GM18909 (cell line): Measurements from ENCODE around the gene HERC5.
"Not testable (repeated sequence)": the region's sequence is repeated elsewhere in the genome, so short reads cannot be mapped to it uniquely, and the experiment has no call there.

Experiments
- ATAC-seq: cut with Tn5 transposase; IDR thresholded peaks from one replicate; pipeline ENCODE4 v1.9.1; 2021; ENCODE audit warnings: mild to moderate bottlenecking; ENCODE audit not compliant: unreplicated experiment, poor library complexity

The HERC5 gene

GRCh38 chr4:88517825-88518224, 60.9 kb downstream of the HERC5 start:
- ATAC-seq = no peak

- ATAC-seq = no peak
Observed at GRCh38 chr4:88518911-88519310, 62.0 kb downstream of the HERC5 start.

- ATAC-seq = peak; percentile 25
Observed at GRCh38 chr4:88522702-88523324, 65.9 kb downstream of the HERC5 start.

DNA sequence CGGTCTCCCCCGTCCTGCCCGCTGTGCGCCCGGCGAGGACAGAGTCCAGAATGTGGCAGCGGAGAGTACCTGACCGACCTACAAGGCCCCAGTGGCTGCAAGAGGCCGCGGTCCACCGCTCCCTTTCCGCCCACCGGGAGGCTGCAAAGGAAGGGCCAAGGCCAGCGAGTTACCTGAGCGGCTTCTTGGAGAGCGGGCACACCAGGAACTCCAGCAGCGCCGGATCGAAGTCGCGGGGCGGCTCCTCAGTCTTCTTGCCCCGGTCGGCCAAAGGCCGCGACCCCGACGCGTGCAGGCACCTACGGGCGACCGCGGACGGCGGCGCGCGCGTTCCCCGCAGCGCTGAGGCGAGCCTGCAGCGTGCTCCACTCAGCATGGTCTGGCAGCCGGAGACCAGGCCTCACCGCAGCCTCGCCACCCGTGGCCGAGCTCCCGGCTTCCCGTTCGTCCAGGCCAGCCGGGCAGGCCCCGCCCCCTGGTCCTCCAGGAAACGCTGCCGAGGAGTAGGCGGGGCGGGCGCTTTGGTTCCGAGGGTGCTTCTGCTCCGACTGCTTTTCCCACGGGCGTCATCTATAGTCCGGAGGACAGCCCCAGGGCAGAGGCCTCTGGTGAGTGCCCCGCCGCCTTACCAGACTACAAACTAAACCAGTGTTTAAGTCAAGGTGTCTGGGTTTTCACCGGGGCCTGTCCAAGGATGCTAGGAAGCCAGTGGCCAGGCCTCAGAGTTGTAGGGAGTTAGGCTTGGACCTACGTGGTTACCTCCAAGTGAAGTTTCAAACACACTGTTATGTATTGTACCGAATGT, 66.6 kb downstream of the HERC5 start, which contains the start of gene PYURF:
Gene PYURF, minus strand, starts transcription at position 452 of the 805 bp plus-strand sequence. Its CDS starts 76 bp downstream, at position 376.
- ATAC-seq = peak; percentile 84

GRCh38 chr4:88524171-88524570, 67.3 kb downstream of the HERC5 start:
- ATAC-seq = no peak

GRCh38 chr4:88526221-88526815, 69.4 kb downstream of the HERC5 start:
- ATAC-seq = no peak

GRCh38 chr4:88527787-88528186, 70.9 kb downstream of the HERC5 start:
- ATAC-seq = peak; percentile 44

DNA sequence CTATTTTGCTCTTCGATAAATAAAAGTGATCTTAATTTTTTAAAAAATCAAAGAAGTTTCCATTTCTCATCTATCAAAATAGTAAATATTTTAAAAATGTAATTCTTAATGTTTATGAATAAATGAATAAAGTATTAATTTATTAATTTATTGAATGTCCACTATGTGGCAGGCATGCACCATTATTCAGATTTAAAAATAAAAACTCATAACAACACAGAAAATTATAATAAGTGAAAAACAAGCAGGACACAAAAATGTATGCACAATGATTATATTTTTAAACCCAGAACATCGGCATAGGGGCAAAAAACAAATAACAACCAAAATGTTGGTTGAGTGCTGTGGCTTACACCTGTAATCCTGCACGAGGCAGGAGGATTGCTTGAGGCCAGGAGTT, 71.9 kb downstream of the HERC5 start:
- ATAC-seq = no peak

GRCh38 chr4:88531549-88531948, 74.6 kb downstream of the HERC5 start:
- no peak for ATAC-seq

GRCh38 chr4:88533088-88533790, 76.3 kb downstream of the HERC5 start:
- ATAC-seq = no peak

DNA sequence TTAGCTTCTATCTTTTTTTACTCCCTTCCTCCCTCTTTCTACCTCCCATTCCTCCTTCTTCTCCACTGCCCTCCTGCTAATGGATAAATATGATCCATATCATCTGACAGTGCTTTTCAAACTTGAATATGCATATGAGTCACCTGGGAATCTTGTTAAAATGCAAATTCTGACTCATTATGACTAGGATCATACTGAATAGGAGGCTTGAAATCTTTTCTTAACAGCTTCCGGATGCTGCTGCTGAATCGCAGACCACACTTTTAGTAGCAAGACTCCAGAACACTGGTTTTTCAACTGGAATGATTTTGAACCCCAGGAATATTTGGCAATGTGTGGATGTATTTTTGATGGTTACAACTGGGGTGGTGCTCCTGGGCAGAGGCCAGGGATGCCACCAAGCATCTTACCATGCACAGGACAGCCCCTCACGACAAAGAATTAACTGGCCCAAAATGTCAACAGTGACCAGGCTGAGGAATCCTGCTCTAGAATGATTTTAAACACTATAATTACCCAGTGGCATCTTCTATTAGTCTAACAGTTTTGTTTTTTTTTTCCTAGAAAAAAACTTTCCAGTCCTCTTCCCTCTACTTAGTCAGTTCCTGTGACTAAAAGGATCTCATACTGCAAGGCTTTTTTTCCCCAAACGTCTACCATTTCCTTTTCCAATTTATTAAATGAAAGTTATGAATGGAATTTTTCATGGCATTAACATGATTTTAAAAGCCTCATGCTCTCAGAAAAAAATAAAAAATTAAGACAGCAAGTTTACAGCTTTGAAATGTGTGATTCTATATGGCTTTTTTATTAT, 77.2 kb downstream of the HERC5 start:
- ATAC-seq = no peak

DNA sequence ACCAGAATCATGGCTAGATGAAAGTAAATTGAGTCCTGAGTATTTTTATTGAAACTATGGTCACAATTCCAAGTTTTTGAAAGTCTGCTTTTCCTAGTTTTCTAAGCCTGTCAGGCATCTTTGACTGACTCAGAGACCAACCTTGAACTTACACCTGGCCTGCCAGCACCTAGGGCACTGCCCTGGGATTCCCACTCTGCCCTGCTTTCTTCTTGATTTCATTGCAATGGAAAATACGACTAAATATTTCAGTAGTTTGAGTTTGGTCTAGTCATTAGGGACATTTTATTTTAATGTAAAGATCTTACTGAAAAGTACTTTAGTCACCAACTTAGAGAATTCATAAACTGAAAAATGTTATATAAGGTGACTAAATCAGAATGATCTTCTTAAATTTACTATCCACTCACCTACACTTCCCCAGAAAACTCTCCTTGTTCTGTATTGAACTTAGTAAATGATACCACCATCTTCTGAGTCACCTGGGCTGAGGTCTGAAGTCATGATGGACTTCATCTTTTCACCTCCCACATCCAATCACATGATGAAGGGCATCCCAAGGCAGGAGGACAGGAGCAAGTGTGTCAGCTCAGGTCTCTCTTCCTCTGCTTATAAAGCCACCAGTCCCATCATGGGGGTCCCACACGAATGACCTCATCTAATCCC, 78.3 kb downstream of the HERC5 start:
- ATAC-seq = no peak

GRCh38 chr4:88537709-88538108, 80.8 kb downstream of the HERC5 start:
- ATAC-seq = no peak

DNA sequence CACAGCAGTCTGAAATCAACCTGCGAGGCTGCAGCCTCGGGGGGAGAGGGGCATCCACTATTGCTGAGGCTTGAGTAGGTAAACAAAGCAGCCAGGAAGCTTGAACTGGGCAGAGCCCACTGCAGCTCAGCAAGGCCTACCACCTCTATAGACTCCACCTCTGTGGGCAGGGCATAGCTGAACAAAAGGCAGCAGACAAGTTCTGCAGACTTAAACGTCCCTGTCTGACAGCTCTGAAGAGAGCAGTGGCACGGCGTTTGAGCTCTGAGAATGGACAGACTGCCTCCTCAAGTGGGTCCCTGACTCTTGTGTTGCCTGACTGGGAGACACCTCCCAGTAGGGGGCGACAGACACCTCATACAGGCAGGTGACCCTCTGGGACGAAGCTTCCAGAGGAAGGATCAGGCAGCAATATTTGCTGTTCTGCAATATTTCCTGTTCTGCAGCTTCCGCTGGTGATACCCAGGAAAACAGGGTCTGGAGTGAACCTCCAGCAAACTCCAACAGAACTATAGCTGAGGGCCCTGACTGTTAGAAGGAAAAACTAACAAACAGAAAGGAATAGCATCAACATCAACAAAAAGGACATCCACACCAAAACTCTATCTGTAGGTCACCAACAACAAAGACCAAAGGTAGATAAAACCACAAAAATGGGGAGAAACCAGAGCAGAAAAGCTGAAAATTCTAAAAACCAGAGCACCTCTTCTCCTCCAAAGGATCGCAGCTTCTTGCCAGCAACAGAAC, 82.6 kb downstream of the HERC5 start:
- not testable (repeated sequence) for ATAC-seq

DNA sequence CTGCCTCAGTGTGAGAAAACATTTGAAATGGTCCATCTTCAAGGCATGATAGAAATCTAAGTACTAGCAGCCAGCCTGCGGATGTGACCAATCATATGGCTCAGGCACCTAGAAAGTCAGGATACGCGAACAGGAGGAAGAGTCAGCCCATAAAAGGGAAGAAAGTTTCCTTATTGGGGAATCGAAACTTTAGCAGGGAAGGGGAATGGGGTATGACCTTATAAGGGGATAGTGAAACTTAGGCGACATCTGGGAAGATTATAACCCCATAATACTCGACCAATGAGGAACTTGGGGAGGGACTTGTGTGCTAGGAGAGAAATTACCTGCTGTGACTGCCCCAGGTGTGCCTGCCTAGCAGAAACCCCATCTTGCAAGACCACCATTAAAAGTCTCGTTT, 92.9 kb downstream of the HERC5 start:
- ATAC-seq = no peak
